CD4-positive, alpha-beta memory T cell (primary cell): ENCODE results near the gene ARGLU1. TPM values are rescaled to one million over a fixed set of nuclear protein-coding genes. Genes with fewer than 3 reads are reported as not detected.
A peak's percentile ranks its signal among the peaks of the same experiment; 100 is the strongest.

Source experiments
- CTCF ChIA-PET: fragments of 350-600 bp; sonication (Branson Sonifier 250); formaldehyde crosslinking; loops from one replicate; lab custom pipeline; 2021; ENCODE audit warnings: inconsistent platforms; ENCODE audit not compliant: partially characterized antibody; lab: Charles Lee
- POLR2A ChIA-PET: fragments of 350-600 bp; sonication (Branson Sonifier 250); formaldehyde crosslinking; loops from one replicate; lab custom pipeline; 2021; ENCODE audit not compliant: partially characterized antibody; lab: Charles Lee
- DNase-seq, 5 donors: peaks; one replicate each; pipeline versions ENCODE4 v3.0.0 to v3.0.0-alpha.2; 2020 to 2022; ENCODE audit warnings: mixed read lengths in 1 of 5
- H3K27ac ChIP-seq: one replicate; pipeline ENCODE4 v1.7.0; 2013; ENCODE audit warnings: low read depth, low read length
- H3K27me3 ChIP-seq: 2 replicates; pipeline ENCODE4 v1.7.0; 2013; ENCODE audit warnings: mild to moderate bottlenecking, low read length, moderate library complexity; ENCODE audit not compliant: insufficient read depth
- H3K36me3 ChIP-seq: 2 replicates; pipeline ENCODE4 v1.7.0; 2013; ENCODE audit warnings: mild to moderate bottlenecking, low read length, moderate library complexity; ENCODE audit not compliant: insufficient read depth
- H3K4me1 ChIP-seq: 2 replicates; pipeline ENCODE4 v1.7.0; 2013; ENCODE audit warnings: mild to moderate bottlenecking, low read length, moderate library complexity; ENCODE audit not compliant: insufficient read depth
- H3K4me3 ChIP-seq, 2 donors: one replicate each; pipeline ENCODE4 v1.7.0; 2013; ENCODE audit warnings: low read length in 2 of 2, mild to moderate bottlenecking in 1 of 2
- H3K9me3 ChIP-seq, 2 donors: one replicate each; pipeline ENCODE4 v1.7.0; 2013; ENCODE audit warnings: low read length in 2 of 2, control low read depth in 1 of 2; ENCODE audit not compliant: control insufficient read depth in 1 of 2
- H3K27ac Mint-ChIP-seq, 7 donors: one replicate each; pipeline ENCODE4 v1.8.0; 2020 to 2021; ENCODE audit warnings: mixed read lengths in 7 of 7, mild to moderate bottlenecking in 6 of 7, inconsistent platforms in 3 of 7, moderate library complexity in 3 of 7
- H3K27me3 Mint-ChIP-seq, 2 donors: one replicate each; pipeline ENCODE4 v1.8.0; 2020 to 2021; ENCODE audit warnings: mixed read lengths in 2 of 2
- H3K36me3 Mint-ChIP-seq, 2 donors: one replicate each; pipeline ENCODE4 v1.8.0; 2020 to 2021; ENCODE audit warnings: mixed read lengths in 2 of 2, inconsistent platforms in 1 of 2, mild to moderate bottlenecking in 1 of 2
- H3K4me1 Mint-ChIP-seq, 4 donors: one replicate each; pipeline ENCODE4 v1.8.0; 2020 to 2021; ENCODE audit warnings: mixed read lengths in 4 of 4, mild to moderate bottlenecking in 1 of 4
- H3K4me3 Mint-ChIP-seq, 8 donors: one replicate each; pipeline ENCODE4 v1.8.0; 2020 to 2021; ENCODE audit warnings: mixed read lengths in 8 of 8, mild to moderate bottlenecking in 7 of 8, moderate library complexity in 6 of 8, inconsistent platforms in 3 of 8
- H3K9me3 Mint-ChIP-seq, 8 donors: one replicate each; pipeline ENCODE4 v1.8.0; 2020 to 2021; ENCODE audit warnings: mixed read lengths in 8 of 8, mild to moderate bottlenecking in 5 of 8, inconsistent platforms in 3 of 8, moderate library complexity in 1 of 8
- intact Hi-C: fragments of 100-400 bp; cut with micrococcal nuclease; formaldehyde crosslinking; loops from one replicate; pipeline ENCODE4 v1.15.1; 2023
- polyA plus RNA-seq, 2 donors: library from polyadenylated mRNA; unstranded; fragments of 300-500 nt; fragmentation: Illumina TruSeq; gene quantifications; one replicate each; pipeline ENCODE4 v1.2.3, GENCODE V29; 2021
- total RNA-seq, 2 experiments: library from RNA; stranded (reverse); gene quantifications; one replicate each; pipeline ENCODE4 v1.2.3, GENCODE V29; 2021

The ARGLU1 gene
- total and polyA plus RNA-seq, 4 experiments from 2014 or later = 35.4 to 252 (median 134) TPM

GRCh38 chr13:106494506-106494905, 73.4 kb downstream of the ARGLU1 start:
- Mint-ChIP-seq H3K4me3 (no peak overlapping the region), H3K27me3 (peaks cover 42 to 50% of the 10 kb centered on the region in 2 donors), H3K36me3 (no peaks in the 10 kb centered on the region), H3K4me1 (peaks cover 17 to 28% (median 20%) of the 10 kb centered on the region in 4 donors), H3K9me3 (peaks cover 0 to 2% (median 0%) of the 10 kb centered on the region in 8 donors), H3K27ac (no peak overlapping the region)
- ChIA-PET POLR2A (no interaction called here), CTCF (no interaction called here)
- Histone ChIP-seq H3K27me3 (peaks cover 3% of the 10 kb centered on the region), H3K36me3 (no peaks in the 10 kb centered on the region), H3K4me3 (no peak overlapping the region), H3K27ac (no peak overlapping the region), H3K4me1 (peaks cover 6% of the 10 kb centered on the region), H3K9me3 (no peaks in the 10 kb centered on the region)
- intact Hi-C loops = no loop called here
- no peak for DNase-seq

DNA sequence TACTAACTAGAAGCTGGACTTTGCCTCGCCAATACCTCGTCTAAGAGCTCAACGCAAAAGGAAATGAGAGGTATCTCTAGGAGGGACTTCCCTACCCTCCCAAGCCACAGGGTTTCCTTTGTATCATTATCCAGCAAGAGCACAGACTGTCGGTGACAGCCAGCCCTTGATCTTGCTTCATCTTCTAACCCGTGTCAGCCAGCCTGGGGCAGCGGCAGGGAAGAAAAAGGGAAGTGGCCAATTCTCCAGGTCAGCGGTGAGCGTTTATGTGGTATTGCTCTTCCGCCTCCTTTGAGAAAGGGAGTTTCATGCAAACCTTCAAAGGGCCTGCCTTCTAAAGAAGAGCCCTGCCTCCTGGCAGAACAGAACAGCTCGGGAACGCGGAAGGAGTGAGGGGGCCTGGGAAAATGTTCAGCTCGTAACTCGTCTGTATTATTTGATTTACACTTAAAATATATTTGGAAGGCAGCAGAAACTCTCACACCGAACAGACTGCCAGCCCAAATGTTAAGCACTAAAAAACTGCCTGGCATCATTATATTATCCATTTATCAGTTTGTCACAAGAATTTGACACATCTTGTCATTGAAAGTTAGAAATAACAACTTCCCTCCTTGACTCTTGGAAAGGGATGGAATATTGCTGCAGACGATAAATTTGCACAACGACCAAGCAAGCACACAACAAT, 74.3 kb downstream of the ARGLU1 start:
- H3K27me3 Mint-ChIP-seq = peaks cover 46 to 50% of the 10 kb centered on the region in 2 donors
- no peak overlapping the region for H3K27ac Mint-ChIP-seq
- POLR2A ChIA-PET = no interaction called here
- intact Hi-C loops = no loop called here
- peaks cover 3% of the 10 kb centered on the region for H3K27me3 ChIP-seq
- peak in 1 of 5 donors; percentile 4 for DNase-seq
- peaks cover 17 to 28% (median 20%) of the 10 kb centered on the region in 4 donors for H3K4me1 Mint-ChIP-seq
- H3K9me3 Mint-ChIP-seq = peaks cover 0 to 2% (median 0%) of the 10 kb centered on the region in 8 donors
- H3K4me1 ChIP-seq = peaks cover 6% of the 10 kb centered on the region
- no peak overlapping the region for H3K4me3 ChIP-seq
- H3K36me3 Mint-ChIP-seq = no peaks in the 10 kb centered on the region
- H3K36me3 ChIP-seq = no peaks in the 10 kb centered on the region
- H3K4me3 Mint-ChIP-seq = no peak overlapping the region
- no peak overlapping the region for H3K27ac ChIP-seq
- H3K9me3 ChIP-seq = no peaks in the 10 kb centered on the region
- CTCF ChIA-PET = no interaction called here

- no peaks in the 10 kb centered on the region for H3K36me3 ChIP-seq
- Mint-ChIP-seq H3K36me3 (no peaks in the 10 kb centered on the region), H3K4me3 (no peak overlapping the region), H3K27me3 (peaks cover 44 to 51% of the 10 kb centered on the region in 2 donors), H3K27ac (no peak overlapping the region), H3K4me1 (peaks cover 17 to 28% (median 20%) of the 10 kb centered on the region in 4 donors), H3K9me3 (peaks cover 0 to 2% (median 0%) of the 10 kb centered on the region in 8 donors)
- H3K27ac ChIP-seq = no peak overlapping the region
- no peak overlapping the region for H3K4me3 ChIP-seq
- peaks cover 3% of the 10 kb centered on the region for H3K27me3 ChIP-seq
- ChIA-PET POLR2A (no interaction called here), CTCF (no interaction called here)
- H3K9me3 ChIP-seq = no peaks in the 10 kb centered on the region
- intact Hi-C loops = no loop called here
- peaks cover 6% of the 10 kb centered on the region for H3K4me1 ChIP-seq
- DNase-seq = no peak
Measured at GRCh38 chr13:106492588-106493475, 75.1 kb downstream of the ARGLU1 start.

- peak overlapping the region in 1 of 8 donors; percentile 44 for H3K4me3 Mint-ChIP-seq
- peaks cover 44 to 50% of the 10 kb centered on the region in 2 donors for H3K27me3 Mint-ChIP-seq
- DNase-seq = no peak
- no peak overlapping the region for H3K4me3 ChIP-seq
- H3K27ac Mint-ChIP-seq = peak overlapping the region in 1 of 7 donors; percentile 26
- peaks cover 17 to 28% (median 20%) of the 10 kb centered on the region in 4 donors for H3K4me1 Mint-ChIP-seq
- no peaks in the 10 kb centered on the region for H3K9me3 ChIP-seq
- no peaks in the 10 kb centered on the region for H3K36me3 ChIP-seq
- no peak overlapping the region for H3K27ac ChIP-seq
- no peaks in the 10 kb centered on the region for H3K36me3 Mint-ChIP-seq
- H3K27me3 ChIP-seq = peaks cover 3% of the 10 kb centered on the region
- peaks cover 6% of the 10 kb centered on the region for H3K4me1 ChIP-seq
- intact Hi-C loops = no loop called here
- CTCF ChIA-PET = interaction anchor here (1.1 kb wide), 1 partner anchor 23 kb away, joined by 3 read pairs; no protein-coding TSS in a partner anchor
- POLR2A ChIA-PET = no interaction called here
- peaks cover 0 to 2% (median 0%) of the 10 kb centered on the region in 8 donors for H3K9me3 Mint-ChIP-seq
Measured at GRCh38 chr13:106491928-106492587, 75.9 kb downstream of the ARGLU1 start.

Other genes starting within 250 kb of the ARGLU1 start
- gene EFNB2, start 32.5 kb downstream of the ARGLU1 start, total RNA-seq = under 1 TPM; 0.25 to 0.38 TPM
- under 1 TPM in 1 of 2 donors, not detected in 1; 0.05 TPM for gene EFNB2, start 32.5 kb downstream of the ARGLU1 start, polyA plus RNA-seq